ENCODE results near the gene KCNJ12.
A peak's percentile ranks its signal among the peaks of the same experiment; 100 is the strongest.

Gene KCNJ12

GRCh38 chr17:21368545-21369246 is 7.5 kb upstream of the KCNJ12 start:
- DNase-seq, result no peak

DNA sequence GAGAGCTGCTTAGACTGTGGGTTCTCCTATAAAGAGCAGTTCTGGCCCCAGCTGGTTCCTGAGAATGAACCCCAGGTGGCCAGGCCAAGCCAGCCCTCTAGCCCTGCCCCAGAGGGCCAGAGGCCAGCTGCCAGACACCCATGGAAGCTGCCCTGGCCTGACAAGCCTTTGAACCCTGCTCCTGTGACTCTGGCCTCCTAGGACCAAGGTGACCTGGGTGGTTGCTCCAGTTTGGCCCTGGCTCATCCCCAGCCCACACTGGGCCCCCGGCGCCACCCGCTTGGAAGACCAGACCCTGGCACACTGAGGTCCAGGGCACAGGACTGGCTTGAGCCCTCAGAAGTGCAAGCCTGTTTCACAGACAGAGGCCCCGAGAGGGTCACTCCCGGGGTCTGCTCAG is 6.8 kb upstream of the KCNJ12 start:
- no peak for DNase-seq

- DNase-seq, result no peak
Observed at GRCh38 chr17:21370430-21370829, 5.7 kb upstream of the KCNJ12 start.

GRCh38 chr17:21371511-21372081 is 4.6 kb upstream of the KCNJ12 start:
- DNase-seq, result no peak

DNA sequence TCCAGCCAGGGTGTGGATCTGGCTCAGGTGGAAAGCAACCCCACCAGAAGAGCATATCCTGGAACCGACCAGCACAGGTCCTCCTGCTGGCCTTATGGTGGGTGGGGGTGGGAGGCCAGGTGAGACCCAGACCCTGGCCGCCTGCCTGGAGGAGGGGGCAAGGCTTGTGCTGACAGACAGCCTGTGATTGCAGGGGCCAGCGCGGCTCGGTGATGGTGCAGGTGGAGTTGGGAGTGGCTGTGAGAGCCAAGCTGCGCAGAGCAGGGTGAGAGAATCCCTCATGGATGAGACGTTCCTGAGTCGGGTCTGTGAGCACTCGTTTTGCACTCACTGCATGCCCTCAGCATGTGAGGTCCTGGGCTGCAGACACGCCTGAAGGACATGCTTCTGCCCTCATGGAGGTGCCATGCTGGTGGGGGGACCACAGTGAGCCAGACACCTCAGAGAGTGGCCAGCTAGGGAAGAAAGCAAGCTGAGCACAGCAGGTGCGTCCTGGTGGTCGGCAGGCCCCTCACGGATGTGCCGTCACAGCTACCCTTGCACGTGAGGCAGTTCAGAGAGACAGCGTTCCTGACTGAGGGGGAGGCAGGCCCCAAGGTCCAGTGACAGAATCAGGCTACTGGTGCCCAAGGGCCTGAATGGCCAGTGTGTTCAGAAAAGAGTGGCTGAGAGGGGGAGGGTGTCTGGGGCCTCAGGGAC is 3.8 kb upstream of the KCNJ12 start:
- no peak for DNase-seq

GRCh38 chr17:21373036-21373435 is 3.1 kb upstream of the KCNJ12 start:
- peak; percentile 30 for DNase-seq

DNA sequence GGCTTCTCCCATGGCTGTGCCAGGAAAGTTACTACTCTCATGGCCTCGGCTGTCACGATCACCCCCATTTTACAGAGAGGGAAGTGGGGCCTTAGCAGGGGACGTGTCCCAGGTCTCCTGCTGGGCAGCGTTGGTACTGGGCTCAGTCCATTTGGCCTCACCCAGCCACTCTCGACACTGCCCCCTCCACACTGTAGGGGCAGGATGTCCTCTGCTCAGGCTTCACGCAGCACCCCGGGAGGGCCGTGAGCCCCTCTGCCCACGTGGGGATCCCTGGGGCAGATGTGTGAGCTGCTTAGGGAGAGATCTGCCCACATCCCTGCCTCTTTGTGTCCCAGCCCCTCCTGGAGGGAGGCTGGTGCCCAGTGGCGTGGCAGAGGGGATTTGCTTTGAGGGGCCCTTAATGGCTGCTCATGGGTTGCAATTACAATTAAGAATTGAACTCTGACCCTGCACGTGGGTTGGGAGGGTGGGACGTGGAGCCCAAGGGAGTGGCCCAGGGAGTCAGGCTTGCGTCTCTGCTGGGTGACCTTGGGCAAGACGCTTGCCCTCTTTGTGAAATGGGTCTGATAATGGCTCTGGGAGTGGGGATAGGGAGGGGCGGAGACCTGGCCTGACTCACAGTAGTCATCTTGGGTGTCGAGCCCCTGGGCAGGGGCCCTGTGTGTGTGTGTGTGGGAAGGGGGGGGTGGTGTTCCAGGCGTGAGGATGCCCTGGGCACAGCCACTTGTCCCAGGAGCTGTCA is 2.3 kb upstream of the KCNJ12 start:
- no peak for DNase-seq

- DNase-seq, result no peak
Observed at GRCh38 chr17:21374441-21375161, 1.6 kb upstream of the KCNJ12 start.

DNA sequence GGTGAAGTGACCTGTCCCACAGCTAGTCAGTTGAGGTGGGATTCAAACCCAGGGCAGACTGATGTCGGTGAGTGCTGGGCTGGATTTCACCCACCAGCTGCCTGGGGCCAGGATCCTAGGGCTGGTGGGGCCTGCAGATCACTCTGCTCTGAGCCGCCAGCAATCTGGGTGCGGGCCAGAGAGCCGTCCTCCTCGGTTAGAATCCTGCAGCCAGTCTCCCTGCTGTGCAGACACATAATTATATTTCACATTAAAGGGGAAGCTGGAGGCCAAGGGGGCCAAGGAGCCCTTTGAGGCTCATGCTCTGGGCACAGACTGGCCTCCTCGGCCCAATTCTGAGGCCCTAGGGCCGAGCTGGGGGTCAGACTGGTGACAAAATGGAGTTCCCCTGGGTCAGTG is 996 bp upstream of the KCNJ12 start:
- no peak for DNase-seq

- no peak for DNase-seq
Observed at GRCh38 chr17:21375757-21376080, 438 bp upstream of the KCNJ12 start.

DNA sequence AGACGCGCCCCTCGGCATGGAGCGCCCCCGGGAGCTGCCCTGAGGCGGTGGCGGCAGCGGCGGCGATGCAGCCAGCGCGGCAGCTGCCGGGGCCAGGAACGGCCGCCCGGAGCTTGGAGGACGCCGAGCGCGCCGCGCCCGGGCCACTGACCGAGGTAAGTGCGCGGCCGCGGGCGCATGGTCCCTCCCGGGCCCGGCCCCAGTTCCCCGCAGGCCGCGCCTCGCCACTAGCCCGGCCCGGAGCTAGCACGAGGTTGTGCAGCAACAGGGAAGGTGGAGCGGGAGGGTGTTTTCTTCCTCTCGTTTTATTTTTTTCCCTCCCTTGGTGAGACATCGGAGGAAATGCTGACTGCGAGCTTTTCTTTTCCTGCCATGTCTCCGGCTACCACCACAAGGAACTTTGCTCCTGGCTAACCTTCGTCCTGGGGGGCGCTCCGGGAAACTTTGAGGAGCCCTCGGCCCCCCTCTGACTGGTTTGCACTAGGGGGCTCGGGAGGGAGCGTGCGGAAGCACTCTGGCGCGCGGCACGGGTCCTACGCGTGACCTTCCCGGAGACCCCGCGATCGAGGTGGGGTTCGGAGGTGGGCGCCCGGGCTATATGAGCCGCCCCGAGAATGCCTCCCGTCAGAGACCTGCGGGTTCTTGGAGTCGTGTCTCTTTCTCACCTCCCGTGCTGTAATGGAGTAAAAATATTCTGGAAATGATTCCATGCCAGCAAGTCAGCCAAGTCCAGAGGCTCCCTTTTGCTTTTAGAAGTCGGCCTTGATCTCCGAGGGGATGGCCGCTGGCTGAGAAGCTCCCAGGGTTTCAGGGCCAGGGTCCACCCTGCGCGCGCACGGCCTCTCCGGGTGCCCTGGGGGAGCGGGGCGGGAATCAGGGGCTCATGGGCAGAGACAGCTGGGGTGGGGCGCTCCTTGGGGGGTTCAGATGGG is 868 bp downstream of the KCNJ12 start:
- peak; percentile 44 for DNase-seq

DNA sequence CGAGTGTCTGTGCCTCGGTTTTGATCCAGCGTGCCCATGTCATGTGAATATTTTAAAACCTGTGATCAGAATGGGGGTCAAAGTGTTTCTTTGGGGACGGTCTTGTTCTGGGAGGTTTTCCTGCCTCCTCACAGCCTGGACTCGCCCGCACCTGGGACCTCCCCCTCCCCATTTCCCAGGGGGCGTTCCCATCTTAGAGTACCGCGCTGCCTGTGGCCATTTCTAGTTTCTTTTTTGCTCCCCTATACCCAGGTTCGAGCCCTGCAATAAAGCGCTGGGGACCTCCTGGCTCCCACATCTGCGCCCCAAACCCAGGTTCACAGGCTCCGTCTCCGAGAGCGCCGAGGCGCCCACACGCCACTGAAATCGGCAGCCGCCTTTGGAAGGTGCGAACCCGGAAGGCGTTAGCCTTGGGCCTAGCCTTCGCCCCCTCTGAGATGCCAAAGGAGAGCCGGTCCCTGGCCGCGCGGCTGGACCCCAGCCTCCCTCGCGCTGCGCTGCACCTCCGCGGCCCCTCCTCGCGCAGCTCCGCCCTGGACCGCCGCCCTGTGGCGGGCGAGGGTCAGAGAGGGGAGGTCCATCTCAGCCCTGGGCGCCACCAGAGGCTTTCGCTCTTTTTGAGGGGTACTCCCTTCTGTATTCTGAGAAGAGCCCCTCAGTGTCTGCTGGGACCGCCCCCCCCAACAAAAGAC is 1.7 kb downstream of the KCNJ12 start:
- no peak for DNase-seq

- no peak for DNase-seq
Observed at GRCh38 chr17:21378553-21378952, 2.4 kb downstream of the KCNJ12 start.

DNA sequence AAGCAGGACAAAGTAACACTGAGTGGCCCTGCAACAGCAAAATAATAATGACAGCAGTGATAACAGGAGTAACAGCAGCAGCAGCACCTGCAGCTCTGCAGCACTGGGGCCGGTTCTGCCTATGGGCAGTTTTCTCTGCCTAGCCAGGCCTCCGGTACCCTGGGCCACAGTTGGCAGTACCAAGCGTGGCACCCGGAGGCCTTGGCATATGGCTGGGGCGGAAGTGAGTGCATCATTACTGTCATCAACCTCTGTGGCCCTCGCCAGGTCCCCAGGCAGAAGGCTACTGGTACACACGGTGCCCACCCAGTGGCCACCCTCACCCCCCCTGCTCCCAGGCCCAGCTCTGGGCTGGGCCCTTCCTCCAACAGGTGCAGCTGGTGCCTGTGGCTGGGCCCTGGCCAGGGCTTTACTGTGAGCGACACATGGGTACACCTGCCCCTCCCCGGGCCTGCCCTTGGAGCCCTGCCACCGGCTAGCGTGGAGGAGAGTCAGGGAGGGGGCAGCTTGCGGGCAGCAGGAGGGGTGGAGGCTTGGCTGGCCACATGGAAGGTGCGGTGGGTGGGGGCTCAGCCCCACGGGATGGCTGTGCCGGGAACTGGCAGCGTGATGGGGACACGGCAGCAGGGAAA is 3.0 kb downstream of the KCNJ12 start:
- peak; percentile 76 for DNase-seq

GRCh38 chr17:21380659-21381058 is 4.5 kb downstream of the KCNJ12 start:
- DNase-seq, result no peak

DNA sequence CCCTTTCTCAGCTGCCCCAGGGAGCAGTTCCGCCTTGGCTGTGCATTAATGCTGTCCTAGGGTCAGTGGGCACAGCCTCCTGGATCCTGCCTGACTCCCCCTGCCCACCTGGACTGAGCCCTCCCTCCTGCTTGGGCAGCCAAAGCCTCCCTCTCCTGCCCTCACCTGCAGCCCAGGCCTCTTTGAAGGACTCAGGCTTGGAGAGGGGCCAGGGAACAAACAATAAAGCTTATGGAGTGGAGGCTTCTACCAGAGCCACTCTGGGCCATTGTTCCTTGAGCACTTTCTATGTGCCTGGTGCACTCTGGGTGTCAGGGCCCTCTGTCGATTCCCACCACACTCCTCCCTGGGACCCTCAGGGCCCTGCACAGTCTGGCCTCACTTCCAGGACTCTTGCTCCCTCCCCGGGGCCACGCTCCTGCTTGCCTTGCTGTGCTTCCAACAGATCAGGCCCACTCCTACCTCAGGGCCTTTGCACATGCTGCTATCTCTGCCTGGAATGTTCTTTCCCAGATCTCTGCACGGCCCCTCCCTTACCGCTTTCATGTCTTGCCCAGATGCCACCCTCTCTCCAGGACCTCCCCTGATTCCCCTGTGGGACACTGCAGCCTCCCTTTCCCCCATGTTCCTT is 5.0 kb downstream of the KCNJ12 start:
- DNase-seq, result peak; percentile 63

GRCh38 chr17:21382560-21383495 is 6.7 kb downstream of the KCNJ12 start:
- DNase-seq, result no peak

GRCh38 chr17:21385281-21385845 is 9.2 kb downstream of the KCNJ12 start:
- DNase-seq, result no peak

DNA sequence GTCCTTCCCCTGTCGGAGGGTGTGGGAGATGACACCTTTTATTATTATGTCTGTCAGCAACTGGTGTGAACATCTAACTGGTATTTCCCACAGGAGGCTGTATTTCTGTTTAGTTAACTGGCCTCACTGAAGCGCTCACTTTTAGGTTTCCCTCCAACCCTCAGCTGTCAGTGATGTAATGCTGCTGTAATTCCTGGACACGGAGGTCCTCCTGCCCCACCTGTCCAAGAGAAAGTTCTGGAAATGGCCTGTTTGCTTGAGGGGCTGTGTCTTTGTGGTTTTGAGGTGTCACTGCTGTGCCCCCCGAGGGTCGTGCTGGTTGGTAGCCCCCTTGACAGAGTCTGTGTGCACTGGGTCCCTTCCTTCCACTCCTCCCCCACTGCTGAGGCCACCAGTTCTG is 11.5 kb downstream of the KCNJ12 start:
- no peak for DNase-seq
